HK-2 (cell line): ENCODE data around the gene WFS1.
A peak's percentile ranks its signal among the peaks of the same experiment; 100 is the strongest.

ENCODE experiments used
- DNase-seq: peaks from one replicate; pipeline ENCODE4 v3.0.0-alpha.2; 2018; ENCODE audit not compliant: unreplicated experiment

Gene WFS1

DNA sequence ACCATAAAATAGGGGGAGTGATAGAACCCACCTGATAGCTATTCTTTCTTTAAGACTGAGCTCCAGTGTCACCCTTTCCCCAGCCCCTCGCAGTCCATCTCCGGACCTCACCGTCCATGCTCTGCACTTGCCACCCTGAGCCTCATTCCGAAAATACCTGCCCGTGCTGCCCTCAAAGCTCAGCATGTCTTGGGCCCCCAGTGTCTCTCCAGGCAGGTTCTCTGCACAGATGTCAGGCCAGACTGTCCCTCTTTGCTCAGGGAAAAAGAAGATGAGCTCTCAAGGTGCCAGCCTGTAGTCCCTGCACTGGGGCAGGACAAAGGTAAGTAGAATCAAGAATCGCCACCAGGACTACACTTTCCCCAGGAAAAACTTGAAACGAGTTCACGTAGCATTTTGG lies 9.8 kb upstream of the WFS1 start:
- DNase-seq, result no peak

DNA sequence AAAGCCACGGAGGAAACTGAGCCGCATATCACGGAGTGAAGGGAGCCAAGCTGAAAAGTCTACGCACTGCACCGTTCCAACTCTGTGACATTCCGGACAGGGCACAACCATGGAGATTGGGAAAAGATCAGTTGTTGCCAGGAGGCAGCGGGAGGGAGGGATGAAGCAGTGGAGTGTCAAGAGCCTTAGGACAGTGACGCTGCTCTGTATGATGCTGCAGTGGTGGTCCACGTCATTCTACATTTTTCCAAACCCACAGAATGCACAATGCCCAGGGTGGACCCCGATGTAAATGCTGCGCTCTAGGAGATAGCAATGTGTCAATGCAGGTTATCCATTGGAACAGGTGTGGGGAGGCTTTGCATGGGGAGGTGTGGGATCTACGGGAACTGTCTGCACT lies 7.5 kb upstream of the WFS1 start:
- no peak for DNase-seq

DNA sequence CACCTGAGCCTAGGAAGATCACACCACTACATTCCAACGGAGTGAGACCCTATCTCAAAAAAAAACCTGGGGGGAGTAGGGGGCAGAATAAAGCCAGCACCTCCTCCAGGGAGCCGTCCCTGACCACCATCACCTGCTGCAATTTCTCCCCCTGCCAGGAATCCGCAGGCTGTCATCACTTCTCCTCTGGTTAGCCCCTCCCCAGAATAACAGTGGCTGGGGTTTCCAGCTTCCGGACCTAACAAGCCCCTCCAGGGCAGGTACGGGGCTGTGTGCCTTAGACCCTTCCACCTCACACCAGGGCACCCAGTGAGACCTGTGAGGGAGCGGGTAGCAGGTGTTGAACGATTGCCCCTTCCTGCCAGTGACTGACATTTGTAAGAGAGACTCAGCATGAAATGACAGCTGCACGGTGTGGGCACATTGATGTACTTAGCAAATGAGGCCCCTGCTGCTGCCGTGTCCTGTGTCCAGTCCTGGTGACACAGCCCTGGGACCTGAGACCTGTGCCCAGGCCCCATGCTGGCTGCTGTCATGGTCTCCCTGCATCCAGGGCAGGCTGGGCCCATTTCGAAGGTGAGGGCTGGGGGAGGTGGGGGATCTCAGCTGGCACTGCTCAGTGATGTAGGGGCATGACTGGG lies 6.7 kb upstream of the WFS1 start:
- no peak for DNase-seq

DNA sequence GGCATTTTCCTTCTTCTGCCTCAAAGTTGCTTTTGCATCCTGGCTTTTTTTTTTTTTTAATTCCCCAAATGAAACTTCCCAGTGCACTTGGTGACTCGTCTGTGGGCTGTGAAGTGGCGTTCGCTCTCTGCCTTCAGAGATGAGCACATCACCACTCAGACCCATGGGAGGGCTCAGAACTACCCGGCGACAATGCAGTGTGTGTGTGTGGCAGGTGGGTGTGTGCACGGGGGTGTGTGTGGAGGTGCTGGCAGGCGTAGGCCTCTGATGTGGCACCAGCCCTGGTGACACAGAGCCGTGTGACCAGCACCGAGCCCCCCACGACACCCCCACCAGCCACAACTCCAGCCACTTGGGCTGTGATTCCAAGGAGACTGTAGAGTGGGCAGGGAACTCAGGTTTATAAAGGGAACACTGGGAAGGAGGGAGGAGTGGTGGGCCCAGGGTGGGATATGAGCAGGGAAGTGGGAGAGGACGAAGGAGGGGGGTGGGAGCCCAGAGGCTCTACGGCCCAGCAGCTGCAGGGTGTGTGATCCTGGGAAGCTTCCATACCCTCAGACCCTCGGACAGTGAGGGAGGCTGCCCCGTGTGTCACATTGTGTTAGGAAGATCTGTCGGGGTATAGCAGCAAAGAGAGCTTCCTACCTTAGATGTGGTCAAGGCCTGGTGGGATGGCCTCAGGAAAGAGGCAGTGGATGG lies 6.0 kb upstream of the WFS1 start:
- DNase-seq, result no peak

DNA sequence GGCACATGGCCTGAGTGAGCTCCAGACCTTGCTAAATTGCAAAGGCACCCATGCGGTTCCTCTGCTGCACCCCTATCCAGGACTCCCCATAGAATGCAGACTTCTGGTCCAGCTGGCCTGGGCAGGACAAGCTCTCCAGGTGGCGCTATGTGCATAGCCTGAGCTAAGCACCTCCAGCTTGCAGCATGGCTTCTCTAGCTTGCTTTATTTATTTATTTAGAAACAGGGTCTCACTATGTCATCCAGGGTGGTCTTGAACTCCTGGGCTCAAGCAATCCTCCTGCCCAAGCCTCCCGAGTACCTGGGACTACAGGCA lies 5.5 kb upstream of the WFS1 start:
- DNase-seq, result no peak

DNA sequence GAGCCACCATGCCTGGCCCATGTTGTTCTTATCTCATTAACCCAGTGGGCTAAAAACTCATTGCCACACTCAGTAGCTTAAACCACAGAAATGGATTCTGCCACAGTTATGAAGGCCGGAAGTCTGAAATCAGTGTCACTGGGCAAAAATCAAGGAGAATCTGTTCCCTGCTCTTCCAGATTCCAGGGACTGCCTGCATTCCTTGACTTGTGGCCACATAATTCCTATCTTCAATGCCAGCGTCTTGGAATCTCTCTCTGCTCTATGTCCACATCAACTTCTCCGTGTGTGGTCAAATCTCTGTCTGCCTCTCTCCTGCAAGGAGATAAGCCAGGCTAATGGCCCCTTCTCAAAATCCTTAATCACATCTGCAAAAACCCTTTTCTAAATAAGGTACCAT lies 4.1 kb upstream of the WFS1 start:
- no peak for DNase-seq

DNA sequence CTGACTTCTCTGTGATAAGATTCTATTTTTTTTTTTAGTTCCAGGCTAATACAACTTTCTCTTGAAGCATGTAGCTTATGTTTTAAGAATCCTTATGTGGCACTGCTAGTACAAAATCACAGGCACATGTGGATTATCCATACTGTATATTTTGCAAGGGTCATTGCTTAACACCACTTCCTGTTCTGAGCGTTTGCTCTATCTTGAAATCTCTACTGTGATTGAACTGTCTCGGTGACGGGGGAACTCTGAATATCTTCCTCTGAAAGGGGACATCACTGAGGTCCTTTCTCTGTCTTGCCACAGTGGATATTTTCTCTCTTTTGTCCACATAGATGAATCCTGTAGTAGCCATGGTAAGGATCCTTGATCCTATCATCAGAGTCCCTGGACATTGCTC lies 2.1 kb upstream of the WFS1 start:
- no peak for DNase-seq

DNA sequence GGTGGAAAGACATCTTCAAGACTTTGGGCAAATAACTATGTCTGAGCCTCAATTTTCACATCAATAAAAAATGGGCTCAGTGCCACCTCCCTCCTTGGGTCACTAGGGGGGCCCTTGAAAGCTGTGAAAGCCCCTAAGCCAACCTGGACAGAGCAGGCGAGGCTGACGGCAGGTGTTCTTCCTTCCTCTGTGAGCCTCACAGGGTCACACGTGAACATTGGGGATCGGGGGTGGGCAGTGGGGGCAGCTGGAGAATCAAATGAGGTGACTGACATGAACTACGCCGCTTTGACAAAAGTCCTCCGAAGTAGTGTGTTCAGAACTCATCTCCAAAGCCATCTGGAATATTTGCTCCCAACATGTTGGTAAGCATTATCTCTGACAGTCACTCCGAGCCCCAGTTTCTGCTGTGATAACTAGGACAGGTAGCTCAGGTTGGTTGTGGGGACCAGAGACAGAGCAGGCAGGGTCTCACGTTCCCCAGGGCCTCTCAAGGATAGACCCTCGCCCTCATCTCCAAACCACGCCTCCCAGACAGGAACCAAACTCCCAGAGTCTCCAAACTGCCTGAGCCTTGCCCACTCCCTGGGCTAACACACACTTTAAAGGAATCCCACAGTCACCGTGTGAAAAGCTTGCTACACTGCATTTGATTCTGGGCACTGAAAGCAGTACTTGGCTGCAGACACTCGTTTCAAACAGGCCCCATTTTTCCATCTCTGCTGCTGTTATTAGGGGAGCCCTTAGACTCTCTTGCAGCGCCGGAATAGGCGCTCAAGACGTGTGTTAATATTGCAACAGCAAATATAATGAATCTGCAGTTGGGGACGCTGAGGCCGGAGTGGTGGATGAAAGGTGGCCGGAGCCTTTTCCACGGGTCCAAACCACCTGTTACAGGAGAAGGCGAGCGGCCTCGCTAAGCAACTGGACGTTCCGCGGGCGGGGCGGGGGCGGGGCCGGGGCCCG lies 717 bp upstream of the WFS1 start:
- DNase-seq, result no peak

DNA sequence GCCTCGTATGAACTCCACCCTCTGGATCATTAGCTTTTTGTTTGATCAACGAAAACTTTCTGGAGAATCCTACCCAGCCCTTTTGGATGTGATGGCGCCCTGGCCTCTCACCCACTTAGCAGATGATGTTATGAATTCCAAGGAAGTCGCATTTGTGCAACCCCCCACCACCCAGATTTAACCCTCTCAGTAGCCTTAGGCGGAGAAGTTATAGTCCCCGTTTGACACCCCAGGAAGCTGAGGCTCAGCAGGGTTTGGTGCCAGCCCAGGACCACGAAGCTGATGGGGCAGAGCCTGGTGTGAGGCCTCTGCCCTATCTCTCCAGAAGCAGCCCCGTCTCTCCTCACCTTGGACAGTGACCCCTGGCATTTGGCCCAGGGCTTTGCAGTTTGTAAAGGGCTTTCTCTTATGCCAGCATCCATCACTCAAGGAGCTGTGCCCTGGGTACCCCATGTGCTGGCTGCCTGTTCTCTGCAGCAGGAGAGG lies 1.0 kb downstream of the WFS1 start:
- DNase-seq, result no peak

DNA sequence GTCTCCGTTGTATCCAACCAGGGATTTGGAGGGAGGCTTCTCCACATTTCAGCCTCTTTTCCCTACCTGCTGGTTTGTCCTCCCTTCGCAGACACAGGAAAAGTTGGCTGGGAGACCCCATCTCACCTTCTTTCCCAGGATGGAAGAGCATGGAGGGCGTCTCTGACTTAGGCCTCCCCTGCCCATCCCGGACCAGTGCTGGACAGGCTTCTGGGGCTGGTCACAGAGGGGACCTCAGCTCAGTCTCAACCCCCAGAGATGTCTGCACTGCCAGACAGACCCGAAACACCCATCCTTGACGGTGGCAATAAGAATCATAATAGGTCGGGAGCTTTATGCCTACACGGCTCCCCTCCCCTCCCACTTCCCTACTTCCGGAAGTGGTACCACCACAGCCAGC lies 1.6 kb downstream of the WFS1 start:
- DNase-seq, result no peak

DNA sequence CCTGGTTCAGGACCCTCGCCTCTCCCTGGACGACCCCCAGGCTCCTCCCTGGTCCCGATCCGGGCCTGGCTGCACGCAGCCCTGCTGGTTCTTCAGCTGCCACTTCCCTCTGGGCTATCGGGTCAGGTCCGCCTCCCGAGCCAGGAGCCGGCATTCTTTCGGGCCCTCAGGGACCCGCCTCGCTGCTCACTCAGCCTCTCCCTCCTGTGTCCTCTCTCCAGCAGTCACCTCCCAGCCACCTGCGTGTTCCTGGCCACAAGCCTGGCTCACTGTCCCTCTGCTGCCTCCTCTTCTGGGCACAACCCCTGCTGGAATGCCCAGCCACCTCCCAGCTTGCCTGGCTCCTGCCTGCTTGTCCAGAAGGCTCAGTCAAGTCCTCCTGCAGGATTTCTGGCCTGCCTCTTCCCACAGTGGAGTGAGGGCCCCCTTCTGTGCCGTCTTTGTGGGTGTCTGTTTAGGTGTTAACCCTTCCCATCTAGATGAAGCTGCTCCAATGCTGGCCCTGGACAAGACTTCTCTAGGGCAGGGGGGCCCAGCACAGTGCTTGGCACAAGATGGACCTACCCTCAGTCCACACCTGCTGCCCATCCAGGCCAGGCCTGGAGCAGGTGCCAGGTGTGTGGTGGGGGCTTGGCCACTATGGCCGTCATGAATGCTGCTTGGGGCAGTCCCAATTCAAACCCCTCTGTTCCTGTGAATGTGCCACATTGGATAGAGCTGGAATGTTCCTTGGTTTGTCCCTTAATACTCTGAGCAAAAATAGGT lies 2.2 kb downstream of the WFS1 start:
- DNase-seq, result no peak

DNA sequence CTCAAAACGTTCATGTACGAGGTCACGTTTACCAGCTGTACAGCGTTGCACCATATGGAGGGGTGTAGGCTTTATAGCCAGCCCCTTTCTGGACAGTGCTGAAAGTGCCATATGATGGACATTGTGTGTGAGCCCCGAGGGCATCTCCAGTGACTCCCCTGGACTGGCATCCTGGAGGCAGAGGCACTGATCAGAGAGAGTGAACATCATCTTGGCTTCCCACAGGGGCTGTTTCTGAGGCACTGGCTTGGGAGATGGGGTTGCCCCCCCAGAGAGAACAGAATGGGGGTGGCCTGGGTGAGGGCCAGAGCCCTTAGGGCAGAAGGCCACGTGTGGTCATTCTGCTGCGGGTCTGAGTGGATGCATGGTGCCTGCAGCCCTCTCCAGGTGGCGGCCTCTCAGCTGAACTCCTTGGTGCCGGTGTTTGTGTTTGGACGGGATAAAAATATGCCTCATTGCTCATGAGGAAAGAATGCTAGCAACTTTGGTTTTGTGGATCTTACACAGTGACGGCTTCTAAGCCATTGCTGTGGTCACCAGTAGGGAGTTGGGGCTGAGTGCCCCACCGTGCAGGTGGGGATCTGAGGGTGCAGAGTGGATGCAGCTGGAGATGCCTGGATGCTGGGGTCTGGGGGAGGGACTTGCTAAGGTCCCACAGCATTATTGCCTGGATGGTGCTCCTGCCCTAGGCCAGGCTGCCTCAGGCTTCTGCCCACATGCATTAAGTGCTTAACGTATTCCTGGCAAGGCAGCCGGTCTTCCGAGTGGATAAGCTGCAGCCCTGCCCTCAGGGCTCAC lies 3.4 kb downstream of the WFS1 start:
- peak; percentile 60 for DNase-seq

DNA sequence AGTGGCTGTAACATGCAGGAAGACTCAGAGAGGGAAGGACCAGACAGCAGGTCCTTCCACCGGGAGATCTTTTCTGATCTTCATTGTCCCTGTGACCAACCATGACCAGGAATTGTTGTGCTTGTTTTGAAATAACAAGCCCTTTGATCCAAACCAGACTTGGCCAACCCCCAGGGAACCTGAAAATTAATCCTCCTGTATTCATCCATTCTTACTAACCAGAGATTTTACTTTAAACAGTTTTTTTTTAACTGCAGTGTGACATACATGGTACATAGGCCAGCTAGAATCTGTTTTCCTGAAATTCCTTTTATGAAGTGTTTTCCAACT lies 4.0 kb downstream of the WFS1 start:
- DNase-seq, result no peak

DNA sequence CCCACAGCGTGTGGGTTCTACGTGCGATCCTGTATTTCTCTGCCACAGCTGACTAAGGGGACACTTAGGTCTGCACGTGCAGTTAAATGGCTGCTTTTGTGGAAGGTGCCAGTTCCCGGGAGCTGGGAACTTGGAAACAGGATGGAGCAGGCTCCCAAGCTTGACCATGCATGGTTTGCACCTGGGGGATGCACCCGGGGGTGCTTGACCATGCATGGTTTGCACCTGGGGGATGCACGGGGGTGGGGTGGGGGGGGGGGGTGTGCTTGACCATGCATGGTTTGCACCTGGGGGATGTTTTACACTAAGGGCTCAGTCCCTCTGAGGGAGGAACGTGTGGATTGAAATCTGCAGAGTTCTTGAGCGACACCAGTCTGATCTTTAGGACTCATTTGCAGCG lies 5.7 kb downstream of the WFS1 start:
- DNase-seq, result no peak

DNA sequence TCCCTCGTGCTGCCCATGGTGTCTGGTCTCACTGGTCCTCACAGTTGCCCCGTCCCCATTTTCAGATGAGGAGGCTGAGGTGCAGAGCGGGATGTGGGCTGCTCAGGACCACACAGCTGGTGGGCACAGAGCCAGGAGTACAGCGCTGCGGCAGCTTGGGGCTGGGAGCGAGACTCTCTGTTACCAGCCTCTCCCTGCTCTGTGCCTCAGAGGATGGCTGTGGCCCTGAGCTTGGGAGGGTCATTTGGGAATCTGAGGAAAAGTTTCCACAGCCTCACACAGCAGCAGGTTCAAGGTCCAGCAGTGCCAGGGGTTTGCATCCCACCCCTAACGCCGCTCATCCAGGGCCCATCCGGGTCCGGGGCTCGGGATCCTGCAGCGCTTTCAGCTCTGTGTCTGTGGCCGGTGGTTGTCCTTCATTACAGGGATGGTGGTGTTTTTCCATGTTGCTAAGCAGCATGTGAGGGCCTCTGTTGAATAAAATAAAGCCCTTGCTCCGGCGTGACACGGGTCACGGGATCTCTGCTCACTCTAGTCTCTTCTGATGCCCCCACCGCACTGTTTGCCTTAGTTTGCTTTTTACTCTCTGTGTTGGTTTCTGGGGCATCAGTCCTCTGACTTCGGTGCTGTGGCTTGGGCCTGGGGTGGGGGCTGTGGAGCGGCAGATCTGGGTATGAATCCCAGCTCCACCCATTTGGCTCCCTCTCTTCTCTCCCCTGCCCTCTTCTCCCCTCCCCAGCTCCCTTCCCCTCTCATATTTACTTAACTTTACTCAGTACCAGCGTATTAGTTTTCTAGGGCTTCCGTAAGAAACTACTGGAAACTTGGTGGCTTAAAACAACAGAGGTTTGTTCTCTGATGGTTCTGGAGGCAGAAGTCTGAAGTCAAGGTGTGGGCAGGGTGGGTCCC lies 6.5 kb downstream of the WFS1 start:
- no peak for DNase-seq

DNA sequence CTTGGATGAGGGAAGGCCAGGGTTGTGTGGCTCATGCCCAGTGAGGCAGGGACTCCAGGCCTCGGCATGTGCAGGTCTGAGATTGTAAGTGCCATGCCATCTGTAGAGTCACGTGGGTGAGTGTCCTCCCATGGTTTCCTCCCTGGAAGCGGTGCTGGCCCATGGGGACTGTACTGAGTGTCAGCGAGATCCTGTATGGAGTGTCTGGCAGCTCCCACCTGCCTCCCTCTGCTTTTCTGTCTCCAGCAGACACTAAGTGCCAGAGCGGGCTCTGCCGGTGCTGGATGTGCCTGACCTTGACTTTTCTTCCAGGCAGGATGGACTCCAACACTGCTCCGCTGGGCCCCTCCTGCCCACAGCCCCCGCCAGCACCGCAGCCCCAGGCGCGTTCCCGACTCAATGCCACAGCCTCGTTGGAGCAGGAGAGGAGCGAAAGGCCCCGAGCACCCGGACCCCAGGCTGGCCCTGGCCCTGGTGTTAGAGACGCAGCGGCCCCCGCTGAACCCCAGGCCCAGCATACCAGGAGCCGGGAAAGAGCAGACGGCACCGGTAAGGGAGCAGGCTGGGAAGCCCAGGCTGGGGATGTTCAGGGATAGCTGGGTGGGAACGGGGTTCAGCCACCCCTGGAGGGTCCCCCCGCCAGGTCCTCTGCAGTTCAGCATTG lies 7.6 kb downstream of the WFS1 start:
- DNase-seq, result no peak

DNA sequence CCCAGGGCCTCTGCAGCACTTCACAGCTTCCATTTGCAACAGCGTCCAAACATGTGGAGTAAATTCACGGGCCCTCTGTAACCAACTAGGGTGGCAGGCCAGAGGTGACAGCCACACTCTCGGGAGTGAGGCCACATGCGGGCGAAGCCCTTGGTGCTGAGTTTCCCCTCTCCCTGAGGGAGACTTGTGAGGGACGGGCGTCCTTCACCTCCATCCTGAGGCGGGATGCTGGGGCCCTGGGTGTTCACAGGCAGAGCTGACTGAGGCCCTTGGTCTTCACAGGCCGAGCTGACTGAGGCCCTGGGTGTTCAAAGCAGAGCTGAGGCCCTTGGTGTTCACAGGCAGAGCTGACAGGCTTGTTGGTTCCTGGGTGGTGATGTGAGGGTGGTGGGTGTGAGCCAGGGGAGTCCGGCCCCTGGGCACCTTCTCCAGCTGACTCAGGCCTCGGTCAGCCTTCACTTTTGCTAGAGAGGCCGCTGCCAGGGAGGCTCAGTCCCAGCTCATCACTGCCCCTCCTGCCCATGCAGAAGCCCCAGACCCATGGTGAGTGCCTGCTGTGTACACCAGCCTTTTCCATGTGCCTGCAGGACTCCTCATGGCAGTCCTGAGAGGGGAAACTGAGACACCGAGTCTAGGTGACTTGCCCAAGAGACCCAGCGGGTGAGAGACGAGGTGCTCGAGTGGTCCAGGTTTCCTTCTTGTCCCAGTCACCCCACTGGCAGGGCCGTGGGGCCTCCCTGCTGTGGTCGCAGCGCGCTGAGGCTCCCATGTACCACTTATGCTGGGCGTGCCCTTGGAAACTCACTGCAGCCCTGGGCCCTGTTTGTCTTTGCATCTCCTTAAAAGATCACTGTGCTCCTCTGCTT lies 8.5 kb downstream of the WFS1 start:
- DNase-seq, result no peak

DNA sequence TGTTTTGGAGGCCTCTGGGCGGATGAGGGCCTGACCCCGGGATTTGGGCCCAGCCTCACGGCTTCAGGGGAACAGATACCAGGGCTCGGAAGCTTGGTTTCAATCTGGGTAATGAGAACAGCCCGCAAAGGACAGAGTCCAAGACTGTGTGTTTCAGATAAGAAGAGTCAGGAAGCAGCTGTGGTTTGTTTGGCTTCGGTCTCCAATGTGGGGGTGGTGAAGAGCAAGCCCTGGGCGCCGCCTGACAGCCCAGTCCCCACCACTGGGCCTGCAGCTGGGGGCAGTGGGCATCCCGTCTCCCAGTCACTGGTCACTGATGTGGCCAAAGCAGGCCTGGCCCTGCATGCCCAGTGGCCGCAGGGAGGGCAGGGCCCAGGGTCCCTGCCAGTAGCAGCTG lies 9.1 kb downstream of the WFS1 start:
- no peak for DNase-seq
